ACHN (cell line): ENCODE data around the gene DRGX.

Source experiments
- DNase-seq: peaks from one replicate; pipeline ENCODE4 v3.0.0-alpha.2; 2015
- in situ Hi-C: cut with HindIII; loops from 2 replicates; pipeline ENCODE4 v1.10.0; 2017; ENCODE audit warnings: low sequenced_read_pairs, low pct_ligation_motif_present, low pct_unique_long_range_greater_than_20kb

DRGX gene

GRCh38 chr10:49387071-49387470, 8.8 kb downstream of the DRGX start:
- in situ Hi-C loops: no loop called here
- DNase-seq: no peak

GRCh38 chr10:49385939-49386922, 9.7 kb downstream of the DRGX start:
- in situ Hi-C loops: no loop called here
- no peak for DNase-seq

GRCh38 chr10:49384268-49384953, 11.5 kb downstream of the DRGX start:
- in situ Hi-C loops: no loop called here

GRCh38 chr10:49383853-49384252, 12.0 kb downstream of the DRGX start:
- DNase-seq: no peak
- in situ Hi-C loops: no loop called here

More at GRCh38 chr10:49384268-49384953, 11.5 kb downstream of the DRGX start:
- DNase-seq: no peak

GRCh38 chr10:49382826-49383225, 13.1 kb downstream of the DRGX start:
- no peak for DNase-seq
- in situ Hi-C loops: no loop called here

GRCh38 chr10:49382226-49382625, 13.7 kb downstream of the DRGX start:
- in situ Hi-C loops: no loop called here

GRCh38 chr10:49381111-49381900, 14.6 kb downstream of the DRGX start:
- in situ Hi-C loops: no loop called here
- no peak for DNase-seq

More at GRCh38 chr10:49382226-49382625, 13.7 kb downstream of the DRGX start:
- DNase-seq: no peak

GRCh38 chr10:49379596-49380410, 16.1 kb downstream of the DRGX start:
- DNase-seq: no peak
- in situ Hi-C loops: no loop called here

- in situ Hi-C loops: no loop called here
- DNase-seq: no peak
These were observed 18.6 kb downstream of the DRGX start for GRCh38 chr10:49377256-49377655.

- in situ Hi-C loops: no loop called here
These were observed 20.3 kb downstream of the DRGX start for GRCh38 chr10:49375611-49376010.

GRCh38 chr10:49374740-49375139, 21.1 kb downstream of the DRGX start:
- in situ Hi-C loops: no loop called here
- DNase-seq: no peak

More at GRCh38 chr10:49375611-49376010, 20.3 kb downstream of the DRGX start:
- no peak for DNase-seq

- no peak for DNase-seq
- in situ Hi-C loops: no loop called here
These were observed 22.5 kb downstream of the DRGX start for GRCh38 chr10:49373361-49373760.

- in situ Hi-C loops: no loop called here
- DNase-seq: no peak
These were observed 23.9 kb downstream of the DRGX start for GRCh38 chr10:49371967-49372366.

- DNase-seq: no peak
- in situ Hi-C loops: no loop called here
These were observed 25.4 kb downstream of the DRGX start for GRCh38 chr10:49370326-49371100.

- no peak for DNase-seq
These were observed 26.4 kb downstream of the DRGX start for GRCh38 chr10:49369216-49370162.

GRCh38 chr10:49368256-49368655, 27.6 kb downstream of the DRGX start:
- in situ Hi-C loops: no loop called here
- no peak for DNase-seq

More at GRCh38 chr10:49369216-49370162, 26.4 kb downstream of the DRGX start:
- in situ Hi-C loops: no loop called here
